Adipocyte (in vitro differentiated cells): ENCODE measurements around the gene PFDN6.
A peak's percentile ranks its signal among the peaks of the same experiment; 100 is the strongest.

Experiments used
- DNase-seq: peaks from one replicate; pipeline ENCODE4 v3.0.0-alpha.2; 2015; ENCODE audit warnings: low read depth
- H3K27me3 ChIP-seq: replicated peaks from 2 replicates; pipeline ENCODE4 v1.7.0; 2013; ENCODE audit warnings: mild to moderate bottlenecking, low read length, moderate library complexity; ENCODE audit not compliant: control insufficient read depth, insufficient read depth
- H3K36me3 ChIP-seq: 2 replicates; pipeline ENCODE4 v1.7.0; 2013; ENCODE audit warnings: low read length, mild to moderate bottlenecking, moderate library complexity; ENCODE audit not compliant: control insufficient read depth, insufficient read depth, severe bottlenecking
- H3K4me1 ChIP-seq: 2 replicates; pipeline ENCODE4 v1.7.0; 2013; ENCODE audit warnings: mild to moderate bottlenecking, low read length, moderate library complexity; ENCODE audit not compliant: control insufficient read depth, insufficient read depth
- H3K4me3 ChIP-seq: 2 replicates; pipeline ENCODE4 v1.7.0; 2013; ENCODE audit warnings: mild to moderate bottlenecking, low read length, moderate library complexity
- H3K9ac ChIP-seq: 2 replicates; pipeline ENCODE4 v1.7.0; 2013; ENCODE audit warnings: mild to moderate bottlenecking, low read length, moderate library complexity
- H3K9me3 ChIP-seq: 2 replicates; pipeline ENCODE4 v1.7.0; 2013; ENCODE audit warnings: mild to moderate bottlenecking, low read length, moderate library complexity; ENCODE audit not compliant: control insufficient read depth

PFDN6 gene

DNA sequence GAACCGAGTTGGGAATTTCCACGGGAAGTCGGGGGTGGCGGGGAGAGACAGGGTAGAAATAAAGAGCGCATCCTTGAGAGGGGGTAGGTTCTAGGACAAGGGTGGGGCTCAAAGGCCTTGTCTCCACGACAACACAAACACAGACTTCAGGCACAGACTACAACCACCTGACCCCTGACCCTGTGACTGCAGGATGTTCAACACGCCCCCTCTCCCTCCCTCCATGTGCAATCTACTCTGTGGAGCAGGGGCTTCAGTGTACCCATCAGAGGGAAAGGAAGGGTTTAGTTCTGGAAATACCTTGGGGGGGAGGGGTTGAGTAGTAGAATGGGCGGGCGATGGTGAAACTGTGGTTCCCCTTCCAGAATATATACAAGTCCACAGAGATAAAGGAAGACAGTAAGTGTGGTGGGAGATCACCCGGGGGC is 25.1 kb downstream of the PFDN6 start:
- no peaks in the 10 kb centered on the region for H3K9me3 ChIP-seq
- H3K36me3 ChIP-seq = peaks cover 11% of the 10 kb centered on the region
- H3K4me3 ChIP-seq = peak overlapping the region; percentile 95
- DNase-seq = peak; percentile 76
- no peaks in the 10 kb centered on the region for H3K27me3 ChIP-seq
- peak overlapping the region; percentile 99 for H3K9ac ChIP-seq
- peaks cover 38% of the 10 kb centered on the region for H3K4me1 ChIP-seq

- peak overlapping the region; percentile 95 for H3K4me3 ChIP-seq
- peaks cover 15% of the 10 kb centered on the region for H3K36me3 ChIP-seq
- peaks cover 44% of the 10 kb centered on the region for H3K4me1 ChIP-seq
- no peaks in the 10 kb centered on the region for H3K9me3 ChIP-seq
- H3K27me3 ChIP-seq = no peaks in the 10 kb centered on the region
- DNase-seq = peak; percentile 35
- H3K9ac ChIP-seq = peak overlapping the region; percentile 99
Measured at GRCh38 chr6:33314943-33315792, 25.8 kb downstream of the PFDN6 start.

GRCh38 chr6:33315793-33316602 is 26.6 kb downstream of the PFDN6 start:
- no peaks in the 10 kb centered on the region for H3K27me3 ChIP-seq
- no peaks in the 10 kb centered on the region for H3K9me3 ChIP-seq
- peaks cover 15% of the 10 kb centered on the region for H3K36me3 ChIP-seq
- DNase-seq = no peak
- no peak overlapping the region for H3K9ac ChIP-seq
- peaks cover 52% of the 10 kb centered on the region for H3K4me1 ChIP-seq
- H3K4me3 ChIP-seq = no peak overlapping the region

DNA sequence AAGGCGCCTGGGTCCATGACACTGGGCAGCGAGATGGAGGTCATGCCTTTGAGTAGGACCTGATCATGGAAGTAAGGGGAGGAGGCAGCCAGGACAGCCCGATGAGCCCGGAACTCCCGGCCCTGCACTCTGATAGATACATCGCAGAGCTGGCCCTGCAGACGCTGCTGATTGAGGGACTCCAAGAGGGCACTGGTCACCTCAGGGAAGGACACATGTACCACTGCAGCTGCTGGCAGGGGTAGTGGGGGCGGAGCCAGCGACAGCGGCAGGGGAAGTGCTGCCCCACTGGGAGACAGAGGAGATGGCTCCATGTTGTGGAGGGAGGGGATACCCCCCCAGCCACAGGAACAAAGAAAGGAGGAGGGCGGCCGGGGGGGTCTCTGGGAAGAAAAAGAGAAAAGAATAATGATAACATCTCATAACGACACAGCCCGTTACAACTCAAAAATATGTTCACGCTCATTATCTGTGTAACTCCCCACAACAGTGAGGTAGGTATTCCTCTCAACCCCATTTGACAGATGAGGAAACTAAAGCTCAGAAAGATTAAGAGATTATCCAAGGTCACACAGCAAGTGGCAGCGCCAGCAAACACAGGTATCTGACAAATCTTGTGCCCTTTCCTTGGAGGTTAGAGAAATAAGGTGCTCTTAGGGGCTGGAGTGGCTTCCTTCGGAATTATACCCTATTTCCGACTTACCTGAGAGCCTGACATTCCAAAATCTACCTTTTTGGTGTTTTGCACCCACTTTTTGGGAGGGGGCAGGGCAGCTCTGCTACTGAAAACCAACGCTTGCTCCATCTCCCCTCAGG is 27.4 kb downstream of the PFDN6 start:
- no peaks in the 10 kb centered on the region for H3K9me3 ChIP-seq
- peak overlapping the region; percentile 66 for H3K4me3 ChIP-seq
- peaks cover 15% of the 10 kb centered on the region for H3K36me3 ChIP-seq
- no peak overlapping the region for H3K9ac ChIP-seq
- H3K27me3 ChIP-seq = no peaks in the 10 kb centered on the region
- no peak for DNase-seq
- peaks cover 58% of the 10 kb centered on the region for H3K4me1 ChIP-seq

DNA sequence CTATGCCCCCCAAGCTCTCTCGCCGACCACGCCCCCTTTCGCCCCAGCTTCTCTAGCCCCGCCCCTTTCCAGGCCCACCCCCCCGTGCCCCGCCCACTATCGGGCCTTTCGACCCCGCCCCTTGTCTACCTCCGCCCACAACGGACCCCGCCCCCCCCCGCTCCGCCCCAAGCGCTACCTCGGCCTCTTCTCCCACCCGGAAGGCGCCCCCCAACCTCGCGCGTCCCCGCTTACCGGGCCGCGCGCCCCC is 27.9 kb downstream of the PFDN6 start:
- peak overlapping the region; percentile 66 for H3K4me3 ChIP-seq
- H3K9ac ChIP-seq = no peak overlapping the region
- DNase-seq = peak; percentile 84
- peaks cover 15% of the 10 kb centered on the region for H3K36me3 ChIP-seq
- H3K27me3 ChIP-seq = no peaks in the 10 kb centered on the region
- peaks cover 58% of the 10 kb centered on the region for H3K4me1 ChIP-seq
- H3K9me3 ChIP-seq = no peaks in the 10 kb centered on the region

DNA sequence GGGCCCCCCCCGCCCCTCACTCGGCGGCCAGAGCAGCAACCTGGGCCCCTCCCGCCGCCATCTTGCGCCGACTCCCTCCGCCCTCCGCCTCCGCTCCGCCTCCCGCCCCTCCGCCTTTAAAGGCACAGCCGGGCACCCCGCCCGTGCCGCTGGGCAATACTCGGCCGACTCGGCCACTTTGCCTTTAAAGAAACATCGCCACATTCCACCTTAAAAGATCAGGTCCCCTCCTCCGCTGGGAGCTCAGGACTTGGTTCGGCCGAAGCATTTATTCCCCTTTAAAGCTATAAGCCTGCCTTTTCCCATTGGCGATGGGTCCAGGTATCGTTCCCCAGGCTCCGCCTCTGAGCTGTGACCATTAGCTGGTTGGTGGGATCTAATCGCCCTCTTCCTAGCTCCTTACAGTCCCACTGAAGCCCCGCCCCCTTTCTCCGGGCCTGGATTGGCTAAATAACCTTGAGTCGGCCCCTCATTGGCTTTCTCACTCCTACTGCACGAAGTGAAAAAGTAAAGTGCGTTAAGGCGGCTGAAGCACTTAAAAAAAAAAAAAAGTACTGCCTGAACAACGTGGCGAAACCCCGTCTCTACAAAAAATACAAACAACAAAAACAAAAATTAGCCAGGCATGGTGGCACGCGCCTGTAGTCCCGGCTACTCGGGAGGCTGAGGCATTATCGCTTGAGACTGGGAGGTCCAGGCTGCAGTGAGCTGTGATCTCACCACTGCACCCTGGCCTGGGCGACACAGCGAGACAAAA is 28.4 kb downstream of the PFDN6 start, which contains the start of gene ZBTB22:
ZBTB22 (minus strand) TSS at position 76 of the 757 bp plus-strand sequence. CDS start 828 bp downstream, outside the sequence.
- Histone ChIP-seq H3K4me3 (peak within 1 kb of the TSS; percentile 85), H3K27me3 (no peaks in the 10 kb centered on the region), H3K4me1 (peaks cover 56% of the 10 kb centered on the region), H3K9me3 (no peaks in the 10 kb centered on the region), H3K9ac (peak within 1 kb of the TSS; percentile 80), H3K36me3 (peaks cover 15% of the 10 kb centered on the region)
- peak; percentile 100 for DNase-seq

DNA sequence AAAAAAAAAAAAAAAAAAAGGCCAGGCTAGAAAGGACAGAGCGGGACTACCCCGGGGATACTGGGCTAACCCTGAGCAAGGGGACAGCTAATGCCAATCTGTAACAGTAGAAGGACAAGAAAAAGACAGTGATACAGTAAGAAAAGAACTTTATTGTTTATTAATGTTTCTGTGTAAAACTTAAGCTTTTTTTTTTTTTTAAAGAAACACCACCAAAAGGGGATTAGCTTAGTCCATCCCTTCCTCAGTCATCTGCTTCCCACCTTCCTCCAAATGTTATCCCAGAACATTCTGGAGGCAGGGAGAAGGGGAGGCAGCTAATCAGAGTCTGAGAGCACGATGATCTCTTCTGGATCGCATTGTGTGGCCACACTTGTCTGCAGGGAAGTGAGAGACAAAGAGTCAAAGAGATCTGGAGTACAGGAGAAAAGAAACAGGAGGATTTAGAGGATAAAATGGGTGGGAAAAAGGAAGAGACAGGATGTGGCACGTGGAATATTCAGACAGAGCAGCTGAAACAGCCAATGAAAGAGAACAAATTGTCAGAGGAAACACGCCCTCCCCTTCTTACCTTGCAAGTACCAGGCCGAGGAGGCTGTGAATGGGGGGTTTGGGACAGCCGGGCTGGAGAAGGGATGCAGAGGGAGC is 29.1 kb downstream of the PFDN6 start:
- Histone ChIP-seq H3K27me3 (no peaks in the 10 kb centered on the region), H3K4me1 (peaks cover 57% of the 10 kb centered on the region), H3K9ac (peak overlapping the region; percentile 80), H3K4me3 (peak overlapping the region; percentile 85), H3K36me3 (peaks cover 15% of the 10 kb centered on the region), H3K9me3 (no peaks in the 10 kb centered on the region)
- DNase-seq = no peak

DNA sequence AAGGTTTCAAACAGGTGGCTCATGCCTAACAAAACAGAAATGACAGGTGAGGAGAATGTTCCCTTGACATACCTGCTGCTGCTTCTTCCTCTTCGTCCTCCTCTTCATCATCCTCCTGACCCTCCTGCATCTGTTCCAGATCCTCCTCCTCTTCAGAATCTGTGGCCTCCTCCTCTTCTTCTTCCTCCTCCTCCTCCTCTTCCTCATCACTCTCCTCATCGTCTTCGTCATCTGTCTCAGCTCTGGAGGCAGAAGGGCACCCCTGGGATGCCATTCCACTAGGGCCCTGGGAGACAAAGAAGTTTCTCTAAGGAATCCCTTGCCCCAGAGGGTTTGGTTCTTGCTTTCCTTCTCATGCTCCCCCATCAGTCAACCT is 30.5 kb downstream of the PFDN6 start:
- H3K36me3 ChIP-seq = peaks cover 15% of the 10 kb centered on the region

DNA sequence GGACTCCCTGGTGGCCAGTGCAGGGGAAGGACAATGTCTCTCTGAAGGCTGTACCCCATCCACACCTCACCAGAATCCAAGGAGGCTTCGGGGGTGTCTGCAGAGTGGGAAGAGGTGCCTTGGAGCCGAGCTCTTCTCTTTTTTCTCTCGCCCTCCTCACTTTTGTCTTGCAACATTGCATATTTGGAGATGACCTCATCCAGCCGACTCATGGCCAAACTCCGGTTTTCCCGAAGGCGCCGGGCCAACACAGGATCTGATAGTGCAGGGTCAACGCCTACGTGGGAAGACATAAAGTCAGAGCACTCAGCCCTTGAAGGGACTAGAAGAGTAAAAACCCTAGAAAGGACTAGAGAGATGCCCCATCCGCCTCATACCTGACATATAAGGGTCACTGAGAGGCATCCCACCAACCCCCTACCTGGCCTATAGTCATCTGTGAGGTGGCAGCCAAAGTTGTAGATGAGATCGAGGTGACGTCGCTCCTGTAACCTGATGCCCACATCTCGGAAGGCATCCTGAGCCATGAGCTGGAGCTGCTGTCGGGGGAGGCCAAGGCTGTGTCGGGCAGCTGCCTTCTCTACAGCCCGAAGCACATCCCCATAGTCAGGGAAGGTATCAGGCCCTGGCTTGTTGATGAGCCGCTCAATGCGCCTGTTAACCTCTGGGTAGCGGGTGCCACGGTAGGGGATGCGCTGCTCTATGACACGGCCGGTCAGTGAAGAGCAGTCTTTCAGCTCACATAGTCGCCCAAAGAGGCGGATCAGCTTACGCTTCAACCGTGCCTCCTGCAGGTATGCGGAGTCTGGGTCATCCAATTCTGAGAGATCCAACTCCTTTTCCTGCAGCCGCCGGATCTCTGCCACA is 31.1 kb downstream of the PFDN6 start:
- Histone ChIP-seq H3K9ac (peak overlapping the region; percentile 84), H3K4me3 (peak overlapping the region; percentile 83), H3K4me1 (peaks cover 53% of the 10 kb centered on the region), H3K9me3 (no peaks in the 10 kb centered on the region), H3K27me3 (no peaks in the 10 kb centered on the region), H3K36me3 (peaks cover 15% of the 10 kb centered on the region)
- peak; percentile 88 for DNase-seq

More for the DNA sequence above, 30.5 kb downstream of the PFDN6 start:
- peak overlapping the region; percentile 83 for H3K4me3 ChIP-seq
- no peaks in the 10 kb centered on the region for H3K27me3 ChIP-seq
- peak overlapping the region; percentile 22 for H3K9ac ChIP-seq
- no peak for DNase-seq
- no peaks in the 10 kb centered on the region for H3K9me3 ChIP-seq
- peaks cover 55% of the 10 kb centered on the region for H3K4me1 ChIP-seq
